HG03097 (cell line): ENCODE results near the gene NTRK2.
"Not testable (repeated sequence)": the region's sequence is repeated elsewhere in the genome, so short reads cannot be mapped to it uniquely, and the experiment has no call there.

ENCODE experiments used
- ATAC-seq: cut with Tn5 transposase; IDR thresholded peaks from one replicate; pipeline ENCODE4 v1.9.1; 2021; ENCODE audit not compliant: unreplicated experiment, low FRiP score

NTRK2 gene

GRCh38 chr9:84874596-84874995, 205.1 kb downstream of the NTRK2 start:
- ATAC-seq, result no peak

GRCh38 chr9:84875193-84875592, 205.7 kb downstream of the NTRK2 start:
- no peak for ATAC-seq

GRCh38 chr9:84879631-84880030, 210.1 kb downstream of the NTRK2 start:
- ATAC-seq, result no peak

GRCh38 chr9:84880835-84881234, 211.3 kb downstream of the NTRK2 start:
- ATAC-seq, result no peak

GRCh38 chr9:84886866-84887265, 217.3 kb downstream of the NTRK2 start:
- no peak for ATAC-seq

GRCh38 chr9:84891924-84892323, 222.4 kb downstream of the NTRK2 start:
- no peak for ATAC-seq

GRCh38 chr9:84893419-84894128, 224.0 kb downstream of the NTRK2 start:
- ATAC-seq, result no peak

- no peak for ATAC-seq
Observed at GRCh38 chr9:84894859-84895258, 225.3 kb downstream of the NTRK2 start.

GRCh38 chr9:84897362-84898094, 228.0 kb downstream of the NTRK2 start:
- ATAC-seq, result no peak

GRCh38 chr9:84898188-84898587, 228.7 kb downstream of the NTRK2 start:
- ATAC-seq, result no peak

GRCh38 chr9:84898618-84899017, 229.1 kb downstream of the NTRK2 start:
- not testable (repeated sequence) for ATAC-seq

GRCh38 chr9:84899326-84899725, 229.8 kb downstream of the NTRK2 start:
- no peak for ATAC-seq

- ATAC-seq, result no peak
Observed at GRCh38 chr9:84900421-84900820, 230.9 kb downstream of the NTRK2 start.

- ATAC-seq, result no peak
Observed at GRCh38 chr9:84903963-84904362, 234.4 kb downstream of the NTRK2 start.

GRCh38 chr9:84916769-84917168, 247.2 kb downstream of the NTRK2 start:
- ATAC-seq, result no peak

- ATAC-seq, result no peak
Observed at GRCh38 chr9:84917366-84918070, 248.0 kb downstream of the NTRK2 start.

- no peak for ATAC-seq
Observed at GRCh38 chr9:84919440-84919839, 249.9 kb downstream of the NTRK2 start.

GRCh38 chr9:84921175-84921574, 251.6 kb downstream of the NTRK2 start:
- ATAC-seq, result no peak

- no peak for ATAC-seq
Observed at GRCh38 chr9:84922051-84922450, 252.5 kb downstream of the NTRK2 start.

GRCh38 chr9:84924266-84924665, 254.7 kb downstream of the NTRK2 start:
- no peak for ATAC-seq

GRCh38 chr9:84925225-84925872, 255.8 kb downstream of the NTRK2 start:
- ATAC-seq, result no peak
